Neural cell (in vitro differentiated cells): ENCODE measurements around the gene ZNF497. TPM values are rescaled to one million over a fixed set of nuclear protein-coding genes. Genes with fewer than 3 reads are reported as not detected.

ENCODE experiments used
- H2AFZ ChIP-seq: fragments of 200-600, 300-800 bp; sonication (generic), shearing (Covaris generic); 2 replicates; pipeline ENCODE4 v1.6.0; 2014; ENCODE audit warnings: low read depth, mild to moderate bottlenecking, antibody characterized with exemption, low read length, moderate library complexity
- H3F3A ChIP-seq: fragments of 200-600 bp; shearing (Covaris generic); 2 replicates; pipeline ENCODE4 v1.6.1; 2016; ENCODE audit warnings: mild to moderate bottlenecking, moderate library complexity, mixed read lengths, antibody characterized with exemption, low read length; ENCODE audit not compliant: insufficient read depth, poor library complexity, severe bottlenecking
- H3K27ac ChIP-seq: fragments of 200-600, 300-800 bp; sonication (generic), shearing (Covaris generic); 2 replicates; pipeline ENCODE4 v1.5.1; 2014; ENCODE audit warnings: mild to moderate bottlenecking, low read length, moderate library complexity
- H3K27me3 ChIP-seq: fragments of 300-800, 200-600 bp; sonication (generic), shearing (Covaris generic); 2 replicates; pipeline ENCODE4 v1.6.0; 2014; ENCODE audit warnings: mild to moderate bottlenecking, low read depth, low read length, moderate library complexity; ENCODE audit not compliant: insufficient read depth
- H3K36me3 ChIP-seq: fragments of 300-800, 200-600 bp; sonication (generic), shearing (Covaris generic); 2 replicates; pipeline ENCODE4 v1.5.1; 2014; ENCODE audit warnings: mild to moderate bottlenecking, antibody characterized with exemption, low read length, moderate library complexity; ENCODE audit not compliant: insufficient read depth
- H3K4me2 ChIP-seq: fragments of 300-800, 200-600 bp; sonication (generic), shearing (Covaris generic); 2 replicates; pipeline ENCODE4 v1.6.0; 2014; ENCODE audit warnings: mild to moderate bottlenecking, low read length
- H3K4me3 ChIP-seq: fragments of 300-800, 200-600 bp; sonication (generic), shearing (Covaris generic); 2 replicates; pipeline ENCODE4 v1.5.1; 2014; ENCODE audit warnings: mild to moderate bottlenecking, low read length, moderate library complexity
- H3K79me2 ChIP-seq: fragments of 200-600 bp; shearing (Covaris generic); replicated peaks from 2 replicates; pipeline ENCODE4 v1.6.0; 2014; ENCODE audit warnings: mild to moderate bottlenecking, low read length, moderate library complexity; ENCODE audit not compliant: insufficient read depth
- H3K9ac ChIP-seq: fragments of 300-800, 200-600 bp; sonication (generic), shearing (Covaris generic); 2 replicates; pipeline ENCODE4 v1.6.1; 2016; ENCODE audit warnings: mild to moderate bottlenecking, low read length, mixed read lengths
- H3K9me2 ChIP-seq: fragments of 200-600 bp; shearing (Covaris generic); 2 replicates; pipeline ENCODE4 v1.6.1; 2016; ENCODE audit warnings: mild to moderate bottlenecking, low read length, mixed read lengths; ENCODE audit not compliant: insufficient read depth
- H3K9me3 ChIP-seq: fragments of 200-600, 300-800 bp; sonication (generic), shearing (Covaris generic); 2 replicates; pipeline ENCODE4 v1.6.1; 2016; ENCODE audit warnings: mild to moderate bottlenecking, mixed run types, low read length, moderate library complexity, mixed read lengths
- H4K20me1 ChIP-seq: fragments of 200-600 bp; shearing (Covaris generic); 2 replicates; pipeline ENCODE4 v1.6.1; 2016; ENCODE audit warnings: mild to moderate bottlenecking, mixed run types; ENCODE audit not compliant: insufficient read depth
- CTCF ChIP-seq: fragments of 450-650 bp; IDR thresholded peaks from 2 replicates; pipeline ENCODE4 v1.5.1; 2014; ENCODE audit warnings: antibody characterized with exemption, mild to moderate bottlenecking, moderate library complexity; ENCODE audit not compliant: poor library complexity, severe bottlenecking
- EP300 ChIP-seq: fragments of 450-650 bp; conservative IDR thresholded peaks from 2 replicates; pipeline ENCODE4 v1.6.1; 2014; ENCODE audit warnings: antibody characterized with exemption, mild to moderate bottlenecking, moderate library complexity; ENCODE audit not compliant: poor library complexity, severe bottlenecking
- EZH2 ChIP-seq: fragments of 200-600, 300-800 bp; shearing (Covaris generic), sonication (generic); IDR thresholded peaks from 2 replicates; pipeline ENCODE4 v1.6.1; 2014; ENCODE audit warnings: antibody characterized with exemption, low read length, borderline replicate concordance, mild to moderate bottlenecking; ENCODE audit not compliant: insufficient read depth, poor library complexity, severe bottlenecking
- MXI1 ChIP-seq: fragments of 450-650 bp; conservative IDR thresholded peaks from 2 replicates; pipeline ENCODE4 v1.6.1; 2014; ENCODE audit warnings: antibody characterized with exemption, mild to moderate bottlenecking; ENCODE audit not compliant: poor library complexity, severe bottlenecking
- POLR2AphosphoS5 ChIP-seq: IDR thresholded peaks from 2 replicates; pipeline ENCODE4 v1.6.1; 2012
- RAD21 ChIP-seq: fragments of 450-650 bp; conservative IDR thresholded peaks from 2 replicates; pipeline ENCODE4 v1.6.1; 2014; ENCODE audit warnings: antibody characterized with exemption, mild to moderate bottlenecking, moderate library complexity
- REST ChIP-seq: IDR thresholded peaks from 2 replicates; pipeline ENCODE4 v1.6.1; 2012; ENCODE audit warnings: borderline replicate concordance
- SMC3 ChIP-seq: fragments of 450-650 bp; conservative IDR thresholded peaks from 2 replicates; pipeline ENCODE4 v1.6.1; 2014; ENCODE audit warnings: antibody characterized with exemption, mild to moderate bottlenecking, moderate library complexity; ENCODE audit not compliant: poor library complexity
- TAF1 ChIP-seq: IDR thresholded peaks from 2 replicates; pipeline ENCODE4 v1.6.1; 2012; ENCODE audit warnings: low read depth
- polyA plus RNA-seq: library from polyadenylated mRNA; depleted of rRNA; stranded (reverse); fragments of >200 nt; gene quantifications from 2 replicates; pipeline ENCODE4 v1.2.3, GENCODE V29; 2014

Gene ZNF497
- polyA plus RNA-seq, 1 donor from 2014 or later, result 13.7 TPM

GRCh38 chr19:58319241-58319640 is 43.3 kb downstream of the ZNF497 start:
- Histone ChIP-seq H3K9ac (no peak overlapping the region), H4K20me1 (no peaks in the 10 kb centered on the region), H3K79me2 (peaks cover 13% of the 10 kb centered on the region), H2AFZ (no peak overlapping the region), H3F3A (no peaks in the 10 kb centered on the region), H3K36me3 (peaks cover 7% of the 10 kb centered on the region), H3K9me2 (no peaks in the 10 kb centered on the region), H3K27ac (no peak overlapping the region), H3K27me3 (no peaks in the 10 kb centered on the region), H3K4me3 (no peak overlapping the region), H3K4me2 (no peak overlapping the region), H3K9me3 (no peaks in the 10 kb centered on the region)
- TF ChIP-seq CTCF (no peak), EP300 (no peak), TAF1 (no peak), REST (no peak), EZH2 (no peak), RAD21 (no peak), SMC3 (no peak), POLR2AphosphoS5 (no peak), MXI1 (no peak)

GRCh38 chr19:58318297-58318696 is 44.3 kb downstream of the ZNF497 start:
- Histone ChIP-seq H3K9me3 (no peaks in the 10 kb centered on the region), H3K4me2 (no peak overlapping the region), H3K27me3 (no peaks in the 10 kb centered on the region), H3K27ac (no peak overlapping the region), H2AFZ (no peak overlapping the region), H4K20me1 (no peaks in the 10 kb centered on the region), H3K9me2 (no peaks in the 10 kb centered on the region), H3F3A (no peaks in the 10 kb centered on the region), H3K36me3 (peaks cover 13% of the 10 kb centered on the region), H3K9ac (no peak overlapping the region), H3K4me3 (no peak overlapping the region), H3K79me2 (peaks cover 7% of the 10 kb centered on the region)
- TF ChIP-seq REST (no peak), CTCF (no peak), TAF1 (no peak), EZH2 (no peak), EP300 (no peak), MXI1 (no peak), POLR2AphosphoS5 (no peak), SMC3 (no peak), RAD21 (no peak)
